GM21360 (cell line): ENCODE measurements around the gene ASCL2.

Experiments
- ATAC-seq: cut with Tn5 transposase; IDR thresholded peaks from one replicate; pipeline ENCODE4 v1.9.1; 2021; ENCODE audit warnings: mild to moderate bottlenecking, moderate library complexity; ENCODE audit not compliant: unreplicated experiment

ASCL2 gene

GRCh38 chr11:2275334-2276279 is 5.2 kb upstream of the ASCL2 start:
- ATAC-seq, result no peak

DNA sequence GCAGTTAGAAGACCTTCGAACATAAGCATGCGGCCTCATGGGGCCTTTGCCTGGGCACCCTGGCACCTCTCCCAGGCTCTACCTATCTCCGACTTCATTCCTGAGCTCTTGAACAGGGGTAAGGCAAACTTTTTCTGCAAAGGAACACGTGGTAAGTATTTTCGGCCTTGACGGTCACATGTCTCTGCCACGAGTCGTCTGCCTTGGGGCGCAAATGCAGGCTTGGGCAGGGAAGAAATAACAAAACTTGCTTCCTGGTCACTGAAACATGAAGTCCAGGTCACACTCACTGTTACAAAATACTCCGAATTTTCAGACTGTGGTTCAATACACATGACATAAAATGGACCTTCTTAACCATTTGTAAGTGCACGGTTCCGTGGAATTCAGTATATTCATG is 3.4 kb upstream of the ASCL2 start:
- ATAC-seq, result no peak

GRCh38 chr11:2273311-2273710 is 2.9 kb upstream of the ASCL2 start:
- no peak for ATAC-seq

GRCh38 chr11:2272946-2273280 is 2.5 kb upstream of the ASCL2 start:
- ATAC-seq, result no peak

- no peak for ATAC-seq
Observed at GRCh38 chr11:2272228-2272945, 2.0 kb upstream of the ASCL2 start.

- ATAC-seq, result no peak
Observed at GRCh38 chr11:2271327-2272227, 1.2 kb upstream of the ASCL2 start.

DNA sequence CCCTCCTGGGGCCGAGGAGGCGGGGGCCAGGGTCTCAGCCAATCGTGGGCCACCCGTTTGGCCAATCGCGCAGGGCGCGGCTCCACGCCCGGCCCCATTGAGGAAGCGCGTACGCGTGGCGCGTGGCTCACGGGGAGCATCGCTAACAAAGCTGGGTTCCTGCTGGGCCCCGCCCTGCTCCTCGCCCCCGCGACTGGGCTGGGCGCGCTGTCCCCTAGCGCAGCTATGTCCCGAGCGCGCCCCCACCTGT is 614 bp upstream of the ASCL2 start:
- no peak for ATAC-seq

GRCh38 chr11:2269601-2270321 is 627 bp downstream of the ASCL2 start:
- ATAC-seq, result no peak

GRCh38 chr11:2268729-2269600 is 1.4 kb downstream of the ASCL2 start:
- ATAC-seq, result no peak

- no peak for ATAC-seq
Observed at GRCh38 chr11:2267851-2268728, 2.3 kb downstream of the ASCL2 start.

DNA sequence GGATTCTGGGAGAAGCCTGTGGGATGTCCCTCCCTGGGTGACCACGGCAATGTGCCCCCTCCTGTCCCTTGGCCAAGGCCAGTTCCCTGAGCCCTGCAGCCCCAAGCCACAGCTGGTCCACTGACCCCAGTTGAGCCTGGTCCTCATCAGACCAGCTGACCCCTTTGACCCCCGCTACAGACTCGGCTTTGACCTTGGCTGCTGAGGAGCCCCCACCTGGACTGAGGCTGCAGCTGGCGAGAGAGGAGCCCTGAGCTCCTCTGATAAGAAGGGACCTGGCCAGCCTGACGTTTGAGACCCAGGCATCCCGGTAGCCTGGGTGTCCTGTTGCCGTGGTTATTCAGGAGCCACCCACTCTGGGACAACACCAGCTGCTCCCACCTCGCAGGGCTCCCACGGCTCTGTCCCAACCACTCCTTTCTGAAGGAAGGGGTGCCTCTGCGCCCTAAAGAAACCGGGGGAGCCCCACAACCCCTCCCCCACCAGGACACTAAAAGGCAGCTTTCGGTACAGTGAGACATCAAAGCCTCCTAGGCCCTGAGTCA is 3.0 kb downstream of the ASCL2 start:
- no peak for ATAC-seq

GRCh38 chr11:2266586-2267305 is 3.6 kb downstream of the ASCL2 start:
- ATAC-seq, result no peak

DNA sequence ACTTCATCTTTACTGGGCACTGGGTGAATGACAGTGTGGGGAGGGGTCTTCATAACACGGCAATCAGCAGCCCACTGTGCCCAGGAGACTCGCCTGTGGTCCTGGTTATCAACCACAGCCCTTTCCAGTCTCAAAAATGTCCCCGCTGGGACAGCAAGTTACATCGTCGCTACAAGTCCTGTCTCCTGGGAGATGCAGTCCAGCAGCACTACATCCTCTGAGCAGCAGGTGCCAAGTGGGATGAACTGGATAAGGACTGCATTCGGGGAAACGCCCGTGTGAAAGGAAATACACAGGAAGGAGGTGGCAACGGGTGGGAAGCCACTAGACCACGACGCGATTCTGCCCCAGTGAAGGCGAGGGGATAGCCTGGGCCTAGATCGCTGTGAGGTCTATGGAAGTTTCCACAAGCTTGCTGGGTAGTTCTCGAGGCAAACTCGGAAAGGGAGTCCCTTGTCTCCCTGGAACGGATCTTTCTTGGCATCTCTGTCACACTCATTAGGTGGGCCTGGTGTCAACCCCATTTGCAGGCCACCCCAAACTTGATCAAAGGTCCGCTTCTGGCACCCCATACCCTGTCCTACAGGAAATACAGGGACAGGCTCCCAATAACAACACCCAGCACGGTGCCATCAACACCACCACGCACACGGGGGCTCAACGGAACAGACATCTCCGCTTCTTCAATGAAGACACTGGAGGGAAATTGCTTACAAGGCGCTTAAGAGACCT is 4.4 kb downstream of the ASCL2 start:
- ATAC-seq, result no peak

- peak; percentile 61 for ATAC-seq
Observed at GRCh38 chr11:2265396-2265795, 5.0 kb downstream of the ASCL2 start.

GRCh38 chr11:2264366-2265053 is 5.9 kb downstream of the ASCL2 start:
- no peak for ATAC-seq

- no peak for ATAC-seq
Observed at GRCh38 chr11:2263724-2264360, 6.5 kb downstream of the ASCL2 start.
